DOHH2 (cell line): ENCODE results near the gene KPNA6.

ENCODE experiments used
- H3F3A ChIP-seq: fragments of 200-600 bp; sonication (generic), shearing (Covaris generic); 2 replicates; pipeline ENCODE4 v1.6.0; 2016; ENCODE audit warnings: antibody characterized with exemption, mild to moderate bottlenecking; ENCODE audit not compliant: control insufficient read depth, insufficient read depth
- H3K27ac ChIP-seq: fragments of 200-600 bp; sonication (generic); 2 replicates; pipeline ENCODE4 v1.5.1; 2014; ENCODE audit warnings: low read depth, mild to moderate bottlenecking, low read length, moderate library complexity
- H3K27me3 ChIP-seq: fragments of 200-600 bp; sonication (generic); 2 replicates; pipeline ENCODE4 v1.6.1; 2014; ENCODE audit warnings: mild to moderate bottlenecking, low read length, mixed read lengths; ENCODE audit not compliant: control insufficient read depth
- H3K36me3 ChIP-seq: fragments of 200-600 bp; sonication (generic); 2 replicates; pipeline ENCODE4 v1.6.1; 2014; ENCODE audit warnings: mild to moderate bottlenecking, low read length, moderate library complexity, mixed read lengths; ENCODE audit not compliant: control insufficient read depth
- H3K4me1 ChIP-seq: fragments of 200-600 bp; sonication (generic); 2 replicates; pipeline ENCODE4 v1.6.1; 2014; ENCODE audit warnings: mild to moderate bottlenecking, low read length, mixed read lengths; ENCODE audit not compliant: control insufficient read depth
- H3K4me2 ChIP-seq: fragments of 200-600 bp; sonication (generic); 2 replicates; pipeline ENCODE4 v1.6.0; 2014; ENCODE audit warnings: mild to moderate bottlenecking, low read length, moderate library complexity
- H3K4me3 ChIP-seq: fragments of 200-600 bp; sonication (generic); 2 replicates; pipeline ENCODE4 v1.5.1; 2014; ENCODE audit warnings: mild to moderate bottlenecking, low read length, mixed read lengths
- H3K79me2 ChIP-seq: fragments of 200-600 bp; sonication (generic); 2 replicates; pipeline ENCODE4 v1.6.1; 2014; ENCODE audit warnings: mild to moderate bottlenecking, low read length, mixed read lengths; ENCODE audit not compliant: control insufficient read depth
- H3K9me2 ChIP-seq: fragments of 200-600 bp; sonication (generic); replicated peaks from 2 replicates; pipeline ENCODE4 v1.6.1; 2014; ENCODE audit warnings: mild to moderate bottlenecking, low read length, mixed read lengths; ENCODE audit not compliant: control insufficient read depth
- H3K9me3 ChIP-seq: fragments of 200-600 bp; sonication (generic); 2 replicates; pipeline ENCODE4 v1.6.1; 2014; ENCODE audit warnings: antibody characterized with exemption, low read length, mixed read lengths; ENCODE audit not compliant: control insufficient read depth, insufficient read depth
- H4K20me1 ChIP-seq: fragments of 200-600 bp; sonication (generic); 2 replicates; pipeline ENCODE4 v1.6.0; 2014; ENCODE audit warnings: low read depth, mild to moderate bottlenecking, antibody characterized with exemption, low read length, moderate library complexity; ENCODE audit not compliant: control insufficient read depth, insufficient read depth
- CTCF ChIP-seq: fragments of 200-600 bp; sonication (generic); IDR thresholded peaks from one replicate; pipeline ENCODE4 v1.5.1; 2014; ENCODE audit warnings: antibody characterized with exemption, mild to moderate bottlenecking, low read depth, low read length; ENCODE audit not compliant: poor library complexity, severe bottlenecking
- EZH2phosphoT487 ChIP-seq: fragments of 200-600 bp; sonication (generic); IDR thresholded peaks from 2 replicates; pipeline ENCODE4 v1.6.1; 2017; ENCODE audit warnings: borderline replicate concordance, mild to moderate bottlenecking, antibody characterized with exemption, low read length, moderate library complexity, mixed read lengths

KPNA6 gene

GRCh38 chr1:32091176-32091575 is 16.7 kb upstream of the KPNA6 start:
- Histone ChIP-seq H3K27ac (no peak overlapping the region), H3K4me2 (no peak overlapping the region), H3F3A (no peaks in the 10 kb centered on the region), H3K36me3 (peaks cover 49% of the 10 kb centered on the region), H3K27me3 (no peaks in the 10 kb centered on the region), H3K79me2 (no peaks in the 10 kb centered on the region), H3K4me1 (no peaks in the 10 kb centered on the region), H3K4me3 (no peak overlapping the region), H3K9me3 (no peaks in the 10 kb centered on the region), H3K9me2 (no peaks in the 10 kb centered on the region), H4K20me1 (no peaks in the 10 kb centered on the region; the same call in 1 of the 2 replicates)
- TF ChIP-seq EZH2phosphoT487 (no peak), CTCF (no peak)

- no peaks in the 10 kb centered on the region for H3K9me3 ChIP-seq
- H3K36me3 ChIP-seq, result peaks cover 49% of the 10 kb centered on the region
- no peaks in the 10 kb centered on the region for H3F3A ChIP-seq
- TF ChIP-seq CTCF (no peak), EZH2phosphoT487 (no peak)
- no peaks in the 10 kb centered on the region; the same call in 1 of the 2 replicates for H4K20me1 ChIP-seq
- no peaks in the 10 kb centered on the region for H3K9me2 ChIP-seq
- no peak overlapping the region for H3K4me3 ChIP-seq
- H3K4me2 ChIP-seq, result no peak overlapping the region
- no peak overlapping the region for H3K27ac ChIP-seq
- no peaks in the 10 kb centered on the region for H3K27me3 ChIP-seq
- H3K4me1 ChIP-seq, result no peaks in the 10 kb centered on the region
- no peaks in the 10 kb centered on the region for H3K79me2 ChIP-seq
These were observed 16.3 kb upstream of the KPNA6 start for GRCh38 chr1:32091591-32091990.

GRCh38 chr1:32094746-32095521 is 12.9 kb upstream of the KPNA6 start:
- Histone ChIP-seq H3K27ac (no peak overlapping the region), H3K79me2 (no peaks in the 10 kb centered on the region), H3K4me3 (no peak overlapping the region), H3K4me1 (no peaks in the 10 kb centered on the region), H3K9me3 (no peaks in the 10 kb centered on the region), H3K36me3 (peaks cover 49% of the 10 kb centered on the region), H3K9me2 (no peaks in the 10 kb centered on the region), H3F3A (no peaks in the 10 kb centered on the region), H3K4me2 (no peak overlapping the region), H4K20me1 (no peaks in the 10 kb centered on the region), H3K27me3 (no peaks in the 10 kb centered on the region)
- TF ChIP-seq CTCF (no peak), EZH2phosphoT487 (no peak)
